ENCODE measurements around the gene DBP.
A peak's percentile ranks its signal among the peaks of the same experiment; 100 is the strongest.

The DBP gene

DNA sequence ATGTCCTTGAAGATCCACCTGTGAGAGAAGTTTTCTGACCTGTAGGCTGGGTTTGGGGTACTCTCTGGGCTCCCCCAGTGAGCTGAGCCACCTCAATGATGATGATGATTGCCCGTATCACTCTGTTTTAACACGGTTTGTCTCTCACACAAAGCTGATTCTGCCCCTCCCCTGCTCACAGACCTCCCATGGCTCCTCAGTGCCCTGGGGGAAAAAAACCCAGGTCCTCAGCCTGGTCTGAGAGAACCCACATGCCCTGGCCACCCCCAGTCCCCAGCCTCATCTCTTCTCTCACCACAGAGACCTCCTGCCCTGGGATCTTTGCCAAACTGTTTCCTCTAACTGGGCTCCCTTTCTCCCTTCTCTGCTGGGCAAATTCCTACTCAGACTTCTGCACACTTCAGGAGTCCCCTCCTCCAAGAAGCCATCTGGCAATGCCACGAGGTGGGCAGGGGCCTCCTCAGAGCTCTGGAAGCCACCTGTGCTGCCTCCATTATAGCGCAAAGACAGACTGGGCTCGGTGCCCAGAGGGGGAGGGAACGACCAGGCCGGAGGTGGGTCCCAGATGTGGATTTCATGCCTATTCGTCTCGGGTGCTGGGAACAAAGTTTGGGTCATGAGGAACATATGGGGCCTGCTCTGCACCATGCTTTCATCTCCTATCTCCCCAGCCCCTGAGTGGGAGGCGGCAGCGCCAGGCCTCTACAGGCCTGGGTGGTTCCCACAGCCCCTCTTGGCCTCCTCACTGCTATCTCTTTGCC is 17.3 kb upstream of the DBP start:
- TF ChIP-seq ZNF274 (IDR thresholded peaks at IDR 0.05; ENCODE audit: low read depth, low read length) (no peak), SUZ12 (IDR thresholded peaks at IDR 0.05; ENCODE audit: extremely low read depth, insufficient read depth, insufficient read length) (no peak), YY1 (IDR thresholded peaks at IDR 0.05; ENCODE audit: insufficient read depth, insufficient read length) (no peak)
- Histone ChIP-seq H3K9me3 (ENCODE audit: insufficient read depth, low read length) (no peaks in the 10 kb centered on the region), H3K27me3 (ENCODE audit: insufficient read depth, insufficient read length) (no peaks in the 10 kb centered on the region), H3K4me3 (ENCODE audit: insufficient read length, low read depth) (no peak overlapping the region), H3K9ac (ENCODE audit: insufficient read length, low read depth) (no peak overlapping the region), H3K36me3 (ENCODE audit: insufficient read depth, insufficient read length, low read length) (no peaks in the 10 kb centered on the region), H3K4me1 (ENCODE audit: insufficient read depth, insufficient read length) (peaks cover 7% of the 10 kb centered on the region)
- no peak for DNase-seq (ENCODE audit: low read depth, low spot score)

- DNase-seq (ENCODE audit: low read depth, low spot score), result no peak
- H3K4me3 ChIP-seq (ENCODE audit: insufficient read length, low read depth), result no peak overlapping the region
- no peaks in the 10 kb centered on the region for H3K27me3 ChIP-seq (ENCODE audit: insufficient read depth, insufficient read length)
- peaks cover 5% of the 10 kb centered on the region for H3K4me1 ChIP-seq (ENCODE audit: insufficient read depth, insufficient read length)
- H3K9ac ChIP-seq (ENCODE audit: insufficient read length, low read depth), result no peak overlapping the region
- H3K36me3 ChIP-seq (ENCODE audit: insufficient read depth, insufficient read length, low read length), result no peaks in the 10 kb centered on the region
- TF ChIP-seq ZNF274 (IDR thresholded peaks at IDR 0.05; ENCODE audit: low read depth, low read length), result no peak
- TF ChIP-seq YY1 (IDR thresholded peaks at IDR 0.05; ENCODE audit: insufficient read depth, insufficient read length), result no peak
- TF ChIP-seq SUZ12 (IDR thresholded peaks at IDR 0.05; ENCODE audit: extremely low read depth, insufficient read depth, insufficient read length), result no peak
- no peaks in the 10 kb centered on the region for H3K9me3 ChIP-seq (ENCODE audit: insufficient read depth, low read length)
Measured at GRCh38 chr19:48651683-48652048, 14.5 kb upstream of the DBP start.

GRCh38 chr19:48650974-48651682 is 13.9 kb upstream of the DBP start:
- no peaks in the 10 kb centered on the region for H3K9me3 ChIP-seq (ENCODE audit: insufficient read depth, low read length)
- no peak for DNase-seq (ENCODE audit: low read depth, low spot score)
- H3K9ac ChIP-seq (ENCODE audit: insufficient read length, low read depth), result no peak overlapping the region
- H3K27me3 ChIP-seq (ENCODE audit: insufficient read depth, insufficient read length), result no peaks in the 10 kb centered on the region
- peaks cover 4% of the 10 kb centered on the region for H3K4me1 ChIP-seq (ENCODE audit: insufficient read depth, insufficient read length)
- no peak overlapping the region for H3K4me3 ChIP-seq (ENCODE audit: insufficient read length, low read depth)
- H3K36me3 ChIP-seq (ENCODE audit: insufficient read depth, insufficient read length, low read length), result no peaks in the 10 kb centered on the region
- no peak for TF ChIP-seq YY1 (IDR thresholded peaks at IDR 0.05; ENCODE audit: insufficient read depth, insufficient read length)
- TF ChIP-seq ZNF274 (IDR thresholded peaks at IDR 0.05; ENCODE audit: low read depth, low read length), result no peak
- no peak for TF ChIP-seq SUZ12 (IDR thresholded peaks at IDR 0.05; ENCODE audit: extremely low read depth, insufficient read depth, insufficient read length)

GRCh38 chr19:48648134-48648533 is 11.0 kb upstream of the DBP start:
- H3K36me3 ChIP-seq (ENCODE audit: insufficient read depth, insufficient read length, low read length), result no peaks in the 10 kb centered on the region
- no peaks in the 10 kb centered on the region for H3K9me3 ChIP-seq (ENCODE audit: insufficient read depth, low read length)
- H3K9ac ChIP-seq (ENCODE audit: insufficient read length, low read depth), result no peak overlapping the region
- no peak for TF ChIP-seq YY1 (IDR thresholded peaks at IDR 0.05; ENCODE audit: insufficient read depth, insufficient read length)
- no peak for TF ChIP-seq ZNF274 (IDR thresholded peaks at IDR 0.05; ENCODE audit: low read depth, low read length)
- no peak for TF ChIP-seq SUZ12 (IDR thresholded peaks at IDR 0.05; ENCODE audit: extremely low read depth, insufficient read depth, insufficient read length)
- no peaks in the 10 kb centered on the region for H3K27me3 ChIP-seq (ENCODE audit: insufficient read depth, insufficient read length)
- no peak for DNase-seq (ENCODE audit: low read depth, low spot score)
- H3K4me1 ChIP-seq (ENCODE audit: insufficient read depth, insufficient read length), result peaks cover 7% of the 10 kb centered on the region
- H3K4me3 ChIP-seq (ENCODE audit: insufficient read length, low read depth), result no peak overlapping the region

GRCh38 chr19:48646722-48647216 is 9.6 kb upstream of the DBP start:
- peak; percentile 85 for DNase-seq (ENCODE audit: low read depth, low spot score)
- H3K9me3 ChIP-seq (ENCODE audit: insufficient read depth, low read length), result no peaks in the 10 kb centered on the region
- H3K36me3 ChIP-seq (ENCODE audit: insufficient read depth, insufficient read length, low read length), result no peaks in the 10 kb centered on the region
- TF ChIP-seq ZNF274 (IDR thresholded peaks at IDR 0.05; ENCODE audit: low read depth, low read length) (no peak), YY1 (IDR thresholded peaks at IDR 0.05; ENCODE audit: insufficient read depth, insufficient read length) (no peak), SUZ12 (IDR thresholded peaks at IDR 0.05; ENCODE audit: extremely low read depth, insufficient read depth, insufficient read length) (no peak)
- H3K27me3 ChIP-seq (ENCODE audit: insufficient read depth, insufficient read length), result no peaks in the 10 kb centered on the region
- peaks cover 3% of the 10 kb centered on the region for H3K4me1 ChIP-seq (ENCODE audit: insufficient read depth, insufficient read length)
- no peak overlapping the region for H3K9ac ChIP-seq (ENCODE audit: insufficient read length, low read depth)
- H3K4me3 ChIP-seq (ENCODE audit: insufficient read length, low read depth), result no peak overlapping the region

GRCh38 chr19:48646001-48646721 is 9.0 kb upstream of the DBP start, which contains the start of gene CA11:
Gene CA11, minus strand, starts transcription at chr19:48646187. Its CDS starts 555 bp downstream, at chr19:48645632.
- peaks cover 3% of the 10 kb centered on the region for H3K4me1 ChIP-seq (ENCODE audit: insufficient read depth, insufficient read length)
- TF ChIP-seq ZNF274 (IDR thresholded peaks at IDR 0.05; ENCODE audit: low read depth, low read length), result no peak
- peak within 1 kb of the TSS; percentile 65 for H3K4me3 ChIP-seq (ENCODE audit: insufficient read length, low read depth)
- no peaks in the 10 kb centered on the region for H3K27me3 ChIP-seq (ENCODE audit: insufficient read depth, insufficient read length)
- H3K9ac ChIP-seq (ENCODE audit: insufficient read length, low read depth), result peak within 1 kb of the TSS; percentile 83
- H3K9me3 ChIP-seq (ENCODE audit: insufficient read depth, low read length), result no peaks in the 10 kb centered on the region
- no peak for DNase-seq (ENCODE audit: low read depth, low spot score)
- H3K36me3 ChIP-seq (ENCODE audit: insufficient read depth, insufficient read length, low read length), result no peaks in the 10 kb centered on the region

DNA sequence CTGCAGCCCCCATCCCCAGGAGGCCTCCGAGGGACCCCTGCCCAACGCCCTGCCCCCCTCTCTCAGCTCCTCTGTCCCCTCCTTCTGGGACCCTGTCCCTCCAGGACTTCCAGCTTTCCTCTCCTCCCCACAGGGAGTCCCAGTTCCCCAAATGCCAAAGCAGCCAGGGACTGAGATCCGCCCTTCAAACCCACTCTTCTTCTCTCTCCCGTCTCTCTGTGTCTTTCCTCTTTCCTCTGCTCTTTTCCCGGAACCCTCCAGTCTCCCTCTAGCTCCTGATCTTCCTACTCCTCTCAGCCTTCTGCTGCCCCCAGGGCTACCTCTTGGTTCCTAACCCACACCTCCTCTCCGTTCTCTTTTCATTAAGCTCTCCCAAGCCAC is 8.4 kb upstream of the DBP start:
- Histone ChIP-seq H3K4me1 (ENCODE audit: insufficient read depth, insufficient read length) (peaks cover 3% of the 10 kb centered on the region), H3K4me3 (ENCODE audit: insufficient read length, low read depth) (peak overlapping the region; percentile 65), H3K9me3 (ENCODE audit: insufficient read depth, low read length) (no peaks in the 10 kb centered on the region), H3K27me3 (ENCODE audit: insufficient read depth, insufficient read length) (no peaks in the 10 kb centered on the region), H3K36me3 (ENCODE audit: insufficient read depth, insufficient read length, low read length) (no peaks in the 10 kb centered on the region), H3K9ac (ENCODE audit: insufficient read length, low read depth) (peak overlapping the region; percentile 83)
- TF ChIP-seq YY1 (IDR thresholded peaks at IDR 0.05; ENCODE audit: insufficient read depth, insufficient read length), result no peak
- TF ChIP-seq SUZ12 (IDR thresholded peaks at IDR 0.05; ENCODE audit: extremely low read depth, insufficient read depth, insufficient read length), result no peak
- TF ChIP-seq ZNF274 (IDR thresholded peaks at IDR 0.05; ENCODE audit: low read depth, low read length), result no peak
- no peak for DNase-seq (ENCODE audit: low read depth, low spot score)

Measured in NT2/D1 (cell line).